ENCODE measurements around the gene NFYC.
A peak's percentile ranks its signal among the peaks of the same experiment; 100 is the strongest.

NFYC gene

DNA sequence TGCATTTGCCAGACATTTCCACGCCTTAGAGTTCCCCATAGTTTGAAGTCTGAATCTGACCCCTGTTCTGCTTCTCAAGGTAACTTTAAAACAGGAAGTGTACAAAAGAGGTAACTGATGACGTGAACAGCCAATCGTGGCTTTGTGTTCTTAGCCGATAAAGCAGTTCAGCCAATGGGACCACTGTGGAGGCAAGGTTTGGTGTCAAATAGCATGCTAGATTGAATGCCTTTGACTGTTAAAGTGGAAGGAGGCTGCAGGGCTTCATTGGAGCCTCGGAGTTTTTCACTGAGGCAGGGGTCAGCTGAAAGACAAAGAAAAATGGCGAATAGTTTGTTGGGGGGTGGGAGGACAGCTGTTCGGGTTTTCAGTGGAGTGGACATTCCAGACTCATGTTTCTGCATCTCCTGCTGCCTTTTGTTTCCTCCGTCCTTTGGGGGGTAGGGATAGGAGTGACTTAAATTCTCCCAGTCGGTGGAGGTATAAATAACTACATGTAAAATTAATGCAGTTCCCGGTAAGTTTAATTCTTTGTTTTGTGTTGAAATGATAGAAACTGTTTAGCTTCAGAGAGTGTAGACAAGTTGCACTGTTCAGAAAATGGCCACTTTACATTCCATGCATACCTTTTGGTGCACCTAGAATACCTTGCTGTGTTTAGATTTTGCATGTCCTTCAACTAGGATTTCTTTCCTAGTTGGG, 17.7 kb downstream of the NFYC start (continued):
- no peak for TF ChIP-seq KLF1 (tag by site-specific recombination; IDR thresholded peaks at IDR 0.05)
- no peak for TF ChIP-seq ZNF501 (tag by site-specific recombination; IDR thresholded peaks at IDR 0.05)
- TF ChIP-seq, protein P1, sequence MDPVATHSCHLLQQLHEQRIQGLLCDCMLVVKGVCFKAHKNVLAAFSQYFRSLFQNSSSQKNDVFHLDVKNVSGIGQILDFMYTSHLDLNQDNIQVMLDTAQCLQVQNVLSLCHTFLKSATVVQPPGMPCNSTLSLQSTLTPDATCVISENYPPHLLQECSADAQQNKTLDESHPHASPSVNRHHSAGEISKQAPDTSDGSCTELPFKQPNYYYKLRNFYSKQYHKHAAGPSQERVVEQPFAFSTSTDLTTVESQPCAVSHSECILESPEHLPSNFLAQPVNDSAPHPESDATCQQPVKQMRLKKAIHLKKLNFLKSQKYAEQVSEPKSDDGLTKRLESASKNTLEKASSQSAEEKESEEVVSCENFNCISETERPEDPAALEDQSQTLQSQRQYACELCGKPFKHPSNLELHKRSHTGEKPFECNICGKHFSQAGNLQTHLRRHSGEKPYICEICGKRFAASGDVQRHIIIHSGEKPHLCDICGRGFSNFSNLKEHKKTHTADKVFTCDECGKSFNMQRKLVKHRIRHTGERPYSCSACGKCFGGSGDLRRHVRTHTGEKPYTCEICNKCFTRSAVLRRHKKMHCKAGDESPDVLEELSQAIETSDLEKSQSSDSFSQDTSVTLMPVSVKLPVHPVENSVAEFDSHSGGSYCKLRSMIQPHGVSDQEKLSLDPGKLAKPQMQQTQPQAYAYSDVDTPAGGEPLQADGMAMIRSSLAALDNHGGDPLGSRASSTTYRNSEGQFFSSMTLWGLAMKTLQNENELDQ (tag by site-specific recombination; IDR thresholded peaks at IDR 0.05; ENCODE audit: low read depth) = no peak
- TF ChIP-seq, protein P2, sequence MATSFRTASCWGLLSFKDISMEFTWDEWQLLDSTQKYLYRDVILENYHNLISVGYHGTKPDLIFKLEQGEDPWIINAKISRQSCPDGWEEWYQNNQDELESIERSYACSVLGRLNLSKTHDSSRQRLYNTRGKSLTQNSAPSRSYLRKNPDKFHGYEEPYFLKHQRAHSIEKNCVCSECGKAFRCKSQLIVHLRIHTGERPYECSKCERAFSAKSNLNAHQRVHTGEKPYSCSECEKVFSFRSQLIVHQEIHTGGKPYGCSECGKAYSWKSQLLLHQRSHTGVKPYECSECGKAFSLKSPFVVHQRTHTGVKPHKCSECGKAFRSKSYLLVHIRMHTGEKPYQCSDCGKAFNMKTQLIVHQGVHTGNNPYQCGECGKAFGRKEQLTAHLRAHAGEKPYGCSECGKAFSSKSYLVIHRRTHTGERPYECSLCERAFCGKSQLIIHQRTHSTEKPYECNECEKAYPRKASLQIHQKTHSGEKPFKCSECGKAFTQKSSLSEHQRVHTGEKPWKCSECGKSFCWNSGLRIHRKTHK (tag by site-specific recombination; IDR thresholded peaks at IDR 0.05) = no peak
- TF ChIP-seq, protein P3, sequence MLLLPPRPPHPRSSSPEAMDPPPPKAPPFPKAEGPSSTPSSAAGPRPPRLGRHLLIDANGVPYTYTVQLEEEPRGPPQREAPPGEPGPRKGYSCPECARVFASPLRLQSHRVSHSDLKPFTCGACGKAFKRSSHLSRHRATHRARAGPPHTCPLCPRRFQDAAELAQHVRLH (tag by site-specific recombination; IDR thresholded peaks at IDR 0.05) = peak; percentile 10; the same call in 1 of the 2 replicates
- TF ChIP-seq ZNF777 (tag by site-specific recombination; IDR thresholded peaks at IDR 0.05; ENCODE audit: borderline replicate concordance) = no peak
- TF ChIP-seq, protein P4, sequence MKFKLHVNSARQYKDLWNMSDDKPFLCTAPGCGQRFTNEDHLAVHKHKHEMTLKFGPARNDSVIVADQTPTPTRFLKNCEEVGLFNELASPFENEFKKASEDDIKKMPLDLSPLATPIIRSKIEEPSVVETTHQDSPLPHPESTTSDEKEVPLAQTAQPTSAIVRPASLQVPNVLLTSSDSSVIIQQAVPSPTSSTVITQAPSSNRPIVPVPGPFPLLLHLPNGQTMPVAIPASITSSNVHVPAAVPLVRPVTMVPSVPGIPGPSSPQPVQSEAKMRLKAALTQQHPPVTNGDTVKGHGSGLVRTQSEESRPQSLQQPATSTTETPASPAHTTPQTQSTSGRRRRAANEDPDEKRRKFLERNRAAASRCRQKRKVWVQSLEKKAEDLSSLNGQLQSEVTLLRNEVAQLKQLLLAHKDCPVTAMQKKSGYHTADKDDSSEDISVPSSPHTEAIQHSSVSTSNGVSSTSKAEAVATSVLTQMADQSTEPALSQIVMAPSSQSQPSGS (tag by site-specific recombination; IDR thresholded peaks at IDR 0.05; ENCODE audit: low read depth) = peak; percentile 88
- no peak for TF ChIP-seq IKZF3 (tag by site-specific recombination; IDR thresholded peaks at IDR 0.05)
- TF ChIP-seq SP3 (tag by site-specific recombination; IDR thresholded peaks at IDR 0.05) = no peak
- TF ChIP-seq ZNF529 (tag by site-specific recombination; IDR thresholded peaks at IDR 0.05; ENCODE audit: insufficient replicate concordance) = no peak
- TF ChIP-seq, protein P5, sequence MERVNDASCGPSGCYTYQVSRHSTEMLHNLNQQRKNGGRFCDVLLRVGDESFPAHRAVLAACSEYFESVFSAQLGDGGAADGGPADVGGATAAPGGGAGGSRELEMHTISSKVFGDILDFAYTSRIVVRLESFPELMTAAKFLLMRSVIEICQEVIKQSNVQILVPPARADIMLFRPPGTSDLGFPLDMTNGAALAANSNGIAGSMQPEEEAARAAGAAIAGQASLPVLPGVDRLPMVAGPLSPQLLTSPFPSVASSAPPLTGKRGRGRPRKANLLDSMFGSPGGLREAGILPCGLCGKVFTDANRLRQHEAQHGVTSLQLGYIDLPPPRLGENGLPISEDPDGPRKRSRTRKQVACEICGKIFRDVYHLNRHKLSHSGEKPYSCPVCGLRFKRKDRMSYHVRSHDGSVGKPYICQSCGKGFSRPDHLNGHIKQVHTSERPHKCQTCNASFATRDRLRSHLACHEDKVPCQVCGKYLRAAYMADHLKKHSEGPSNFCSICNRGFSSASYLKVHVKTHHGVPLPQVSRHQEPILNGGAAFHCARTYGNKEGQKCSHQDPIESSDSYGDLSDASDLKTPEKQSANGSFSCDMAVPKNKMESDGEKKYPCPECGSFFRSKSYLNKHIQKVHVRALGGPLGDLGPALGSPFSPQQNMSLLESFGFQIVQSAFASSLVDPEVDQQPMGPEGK (tag by site-specific recombination; IDR thresholded peaks at IDR 0.05) = 0 out of 2 replicates have a peak, but pooled peaks have one; percentile 20
- no peak for TF ChIP-seq ZNF266 (tag by site-specific recombination; IDR thresholded peaks at IDR 0.05; ENCODE audit: low read depth)
- TF ChIP-seq, protein P6, sequence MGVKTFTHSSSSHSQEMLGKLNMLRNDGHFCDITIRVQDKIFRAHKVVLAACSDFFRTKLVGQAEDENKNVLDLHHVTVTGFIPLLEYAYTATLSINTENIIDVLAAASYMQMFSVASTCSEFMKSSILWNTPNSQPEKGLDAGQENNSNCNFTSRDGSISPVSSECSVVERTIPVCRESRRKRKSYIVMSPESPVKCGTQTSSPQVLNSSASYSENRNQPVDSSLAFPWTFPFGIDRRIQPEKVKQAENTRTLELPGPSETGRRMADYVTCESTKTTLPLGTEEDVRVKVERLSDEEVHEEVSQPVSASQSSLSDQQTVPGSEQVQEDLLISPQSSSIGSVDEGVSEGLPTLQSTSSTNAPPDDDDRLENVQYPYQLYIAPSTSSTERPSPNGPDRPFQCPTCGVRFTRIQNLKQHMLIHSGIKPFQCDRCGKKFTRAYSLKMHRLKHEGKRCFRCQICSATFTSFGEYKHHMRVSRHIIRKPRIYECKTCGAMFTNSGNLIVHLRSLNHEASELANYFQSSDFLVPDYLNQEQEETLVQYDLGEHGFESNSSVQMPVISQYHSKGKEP (tag by site-specific recombination; IDR thresholded peaks at IDR 0.05) = 0 out of 2 replicates have a peak, but pooled peaks have one; percentile 10
- TF ChIP-seq MZF1 (tag by site-specific recombination; IDR thresholded peaks at IDR 0.05; ENCODE audit: borderline replicate concordance) = no peak
- TF ChIP-seq, protein P7, sequence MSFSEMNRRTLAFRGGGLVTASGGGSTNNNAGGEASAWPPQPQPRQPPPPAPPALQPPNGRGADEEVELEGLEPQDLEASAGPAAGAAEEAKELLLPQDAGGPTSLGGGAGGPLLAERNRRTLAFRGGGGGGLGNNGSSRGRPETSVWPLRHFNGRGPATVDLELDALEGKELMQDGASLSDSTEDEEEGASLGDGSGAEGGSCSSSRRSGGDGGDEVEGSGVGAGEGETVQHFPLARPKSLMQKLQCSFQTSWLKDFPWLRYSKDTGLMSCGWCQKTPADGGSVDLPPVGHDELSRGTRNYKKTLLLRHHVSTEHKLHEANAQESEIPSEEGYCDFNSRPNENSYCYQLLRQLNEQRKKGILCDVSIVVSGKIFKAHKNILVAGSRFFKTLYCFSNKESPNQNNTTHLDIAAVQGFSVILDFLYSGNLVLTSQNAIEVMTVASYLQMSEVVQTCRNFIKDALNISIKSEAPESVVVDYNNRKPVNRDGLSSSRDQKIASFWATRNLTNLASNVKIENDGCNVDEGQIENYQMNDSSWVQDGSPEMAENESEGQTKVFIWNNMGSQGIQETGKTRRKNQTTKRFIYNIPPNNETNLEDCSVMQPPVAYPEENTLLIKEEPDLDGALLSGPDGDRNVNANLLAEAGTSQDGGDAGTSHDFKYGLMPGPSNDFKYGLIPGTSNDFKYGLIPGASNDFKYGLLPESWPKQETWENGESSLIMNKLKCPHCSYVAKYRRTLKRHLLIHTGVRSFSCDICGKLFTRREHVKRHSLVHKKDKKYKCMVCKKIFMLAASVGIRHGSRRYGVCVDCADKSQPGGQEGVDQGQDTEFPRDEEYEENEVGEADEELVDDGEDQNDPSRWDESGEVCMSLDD (tag by site-specific recombination; IDR thresholded peaks at IDR 0.05) = no peak
- no peak for TF ChIP-seq ZNF175 (tag by site-specific recombination; IDR thresholded peaks at IDR 0.05)
- TF ChIP-seq, protein P8, sequence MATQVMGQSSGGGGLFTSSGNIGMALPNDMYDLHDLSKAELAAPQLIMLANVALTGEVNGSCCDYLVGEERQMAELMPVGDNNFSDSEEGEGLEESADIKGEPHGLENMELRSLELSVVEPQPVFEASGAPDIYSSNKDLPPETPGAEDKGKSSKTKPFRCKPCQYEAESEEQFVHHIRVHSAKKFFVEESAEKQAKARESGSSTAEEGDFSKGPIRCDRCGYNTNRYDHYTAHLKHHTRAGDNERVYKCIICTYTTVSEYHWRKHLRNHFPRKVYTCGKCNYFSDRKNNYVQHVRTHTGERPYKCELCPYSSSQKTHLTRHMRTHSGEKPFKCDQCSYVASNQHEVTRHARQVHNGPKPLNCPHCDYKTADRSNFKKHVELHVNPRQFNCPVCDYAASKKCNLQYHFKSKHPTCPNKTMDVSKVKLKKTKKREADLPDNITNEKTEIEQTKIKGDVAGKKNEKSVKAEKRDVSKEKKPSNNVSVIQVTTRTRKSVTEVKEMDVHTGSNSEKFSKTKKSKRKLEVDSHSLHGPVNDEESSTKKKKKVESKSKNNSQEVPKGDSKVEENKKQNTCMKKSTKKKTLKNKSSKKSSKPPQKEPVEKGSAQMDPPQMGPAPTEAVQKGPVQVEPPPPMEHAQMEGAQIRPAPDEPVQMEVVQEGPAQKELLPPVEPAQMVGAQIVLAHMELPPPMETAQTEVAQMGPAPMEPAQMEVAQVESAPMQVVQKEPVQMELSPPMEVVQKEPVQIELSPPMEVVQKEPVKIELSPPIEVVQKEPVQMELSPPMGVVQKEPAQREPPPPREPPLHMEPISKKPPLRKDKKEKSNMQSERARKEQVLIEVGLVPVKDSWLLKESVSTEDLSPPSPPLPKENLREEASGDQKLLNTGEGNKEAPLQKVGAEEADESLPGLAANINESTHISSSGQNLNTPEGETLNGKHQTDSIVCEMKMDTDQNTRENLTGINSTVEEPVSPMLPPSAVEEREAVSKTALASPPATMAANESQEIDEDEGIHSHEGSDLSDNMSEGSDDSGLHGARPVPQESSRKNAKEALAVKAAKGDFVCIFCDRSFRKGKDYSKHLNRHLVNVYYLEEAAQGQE (tag by site-specific recombination; IDR thresholded peaks at IDR 0.05) = no peak
- peak; percentile 67 for TF ChIP-seq ZNF629 (tag by site-specific recombination; IDR thresholded peaks at IDR 0.05)
- no peak for TF ChIP-seq EGR2 (tag by site-specific recombination; IDR thresholded peaks at IDR 0.05; ENCODE audit: low read depth)
- no peak for TF ChIP-seq KLF8 (tag by site-specific recombination; IDR thresholded peaks at IDR 0.05)
- TF ChIP-seq ZNF37A (tag by site-specific recombination; IDR thresholded peaks at IDR 0.05) = no peak
- TF ChIP-seq ZNF549 (tag by site-specific recombination; IDR thresholded peaks at IDR 0.05) = no peak
- TF ChIP-seq ZNF184 (tag by site-specific recombination; IDR thresholded peaks at IDR 0.05) = no peak

Measured in HEK293 (cell line).